Stimulated activated CD8-positive, alpha-beta memory T cell treated with anti-CD3 and anti-CD28 coated beads, Interleukin-15, amount 100 ng/mL, for 4 hours (primary cell): ENCODE measurements around the gene RBM28.

Experiments
- DNase-seq, 2 donors: peaks; one replicate each; pipeline ENCODE4 v3.0.0-alpha.2; 2020; ENCODE audit warnings: low read depth in 2 of 2

The RBM28 gene

DNA sequence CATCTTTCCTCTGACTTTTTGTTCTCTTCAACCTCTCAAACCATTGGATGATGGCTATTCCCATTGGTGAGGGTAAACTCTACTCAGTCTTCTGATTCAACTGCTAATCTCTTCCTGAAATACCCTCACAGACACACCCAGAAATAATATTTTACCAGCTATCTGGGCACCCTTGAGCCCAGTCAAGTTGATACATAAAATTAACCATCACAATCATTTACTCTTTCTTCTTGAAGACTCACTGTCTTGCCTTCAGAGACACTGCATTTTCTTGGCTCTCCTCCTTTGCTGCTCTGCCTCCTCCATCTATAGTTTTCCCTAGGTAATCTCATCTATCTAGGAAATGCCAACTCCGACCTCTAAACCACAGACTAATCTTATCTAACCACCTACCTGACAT is 30.3 kb upstream of the RBM28 start:
- DNase-seq, result no peak

GRCh38 chr7:128373606-128374005 is 29.9 kb upstream of the RBM28 start:
- no peak for DNase-seq

DNA sequence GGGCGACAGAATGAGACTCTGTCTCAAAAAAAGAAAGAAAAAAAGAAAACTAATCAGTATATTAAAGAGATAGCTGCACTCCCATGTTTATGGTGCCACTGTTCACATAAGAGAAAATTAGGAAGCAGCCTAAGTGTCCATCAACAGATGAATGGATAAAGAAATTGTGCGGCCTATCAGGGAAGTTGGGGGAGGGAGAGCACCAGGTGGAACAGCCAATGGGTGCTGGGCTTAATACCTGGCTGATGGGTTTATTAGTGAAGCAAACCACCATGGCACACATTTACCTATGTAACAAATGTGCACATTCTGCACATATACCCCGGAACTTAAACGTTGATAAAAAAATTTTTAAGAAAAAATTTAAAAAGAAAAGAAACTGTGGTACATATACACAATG is 26.8 kb upstream of the RBM28 start:
- DNase-seq, result no peak

DNA sequence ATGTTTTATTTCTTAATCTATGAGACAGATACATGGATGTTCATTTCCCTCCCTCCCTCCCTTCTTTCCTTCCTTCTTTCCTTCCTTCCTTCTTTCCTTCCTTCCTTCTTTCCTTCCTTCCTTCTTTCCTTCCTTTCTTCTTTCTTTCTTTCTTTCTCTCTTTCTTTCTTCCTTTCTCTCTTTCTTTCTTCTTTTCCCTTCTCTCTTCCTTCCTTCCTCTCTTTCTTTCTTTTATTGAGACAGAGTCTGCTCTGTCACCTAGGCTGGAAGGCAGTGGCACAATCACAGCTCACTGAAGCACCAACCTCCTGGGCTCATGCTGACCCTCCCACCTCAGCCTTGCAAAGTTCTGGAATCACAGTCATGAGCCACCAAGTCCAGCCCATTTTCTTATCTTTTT is 23.3 kb upstream of the RBM28 start:
- no peak for DNase-seq

- no peak for DNase-seq
Measured at GRCh38 chr7:128366300-128366699, 22.6 kb upstream of the RBM28 start.

GRCh38 chr7:128365432-128365831 is 21.7 kb upstream of the RBM28 start:
- DNase-seq, result no peak

DNA sequence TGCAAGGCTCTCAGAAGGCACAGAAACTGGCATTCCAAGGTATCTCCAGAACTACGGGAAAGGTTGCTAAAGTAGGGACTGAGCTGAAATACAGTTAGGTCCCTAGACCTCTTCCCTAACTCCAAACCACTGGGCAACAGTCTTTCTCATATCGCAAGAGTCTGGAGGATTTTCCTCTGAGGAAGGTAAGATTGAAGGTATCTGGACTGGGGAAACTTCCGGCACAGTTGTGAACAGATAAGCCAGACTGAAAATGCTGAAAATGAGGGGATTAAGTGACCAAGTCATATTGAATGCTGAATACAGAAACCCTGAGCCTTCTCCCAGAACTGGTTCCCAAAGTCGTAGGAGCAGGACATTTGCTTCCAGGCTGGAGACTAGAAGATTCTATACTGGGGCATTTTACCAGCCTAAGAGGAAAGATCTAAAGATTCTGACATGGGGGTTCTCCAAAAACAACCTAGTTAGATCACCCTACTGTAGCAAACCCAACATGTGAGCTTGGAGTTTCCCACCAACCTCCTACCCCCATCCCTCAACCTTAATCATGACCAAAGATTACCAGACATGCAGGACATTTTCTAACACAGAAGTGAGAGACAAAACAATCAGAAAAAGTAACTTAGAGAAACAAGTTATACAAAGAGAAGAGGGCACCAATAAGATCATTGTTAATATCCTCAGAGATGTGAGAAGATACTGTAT is 20.6 kb upstream of the RBM28 start:
- no peak for DNase-seq

DNA sequence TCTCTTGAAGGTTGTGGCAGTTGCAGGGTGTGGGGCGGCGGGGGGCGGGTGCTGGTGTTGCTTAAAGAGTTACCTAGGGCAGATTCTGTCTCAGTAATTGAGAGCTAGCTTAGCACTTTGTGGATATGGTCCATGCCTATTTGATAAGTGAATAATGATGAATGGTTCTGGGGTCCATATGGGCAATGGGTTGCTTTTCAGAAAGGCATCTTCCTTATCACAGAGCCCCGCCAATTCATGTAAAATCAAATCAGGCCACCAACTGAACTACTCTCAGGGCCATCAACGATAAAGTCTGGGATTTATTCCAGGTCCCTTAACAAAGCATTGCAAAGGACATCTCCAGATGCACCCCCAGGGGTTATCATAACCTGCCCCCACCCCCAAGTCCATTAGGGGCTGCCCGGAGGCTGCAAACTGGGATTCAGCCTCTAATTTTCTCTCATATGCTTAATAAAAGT is 19.6 kb upstream of the RBM28 start:
- DNase-seq, result no peak

DNA sequence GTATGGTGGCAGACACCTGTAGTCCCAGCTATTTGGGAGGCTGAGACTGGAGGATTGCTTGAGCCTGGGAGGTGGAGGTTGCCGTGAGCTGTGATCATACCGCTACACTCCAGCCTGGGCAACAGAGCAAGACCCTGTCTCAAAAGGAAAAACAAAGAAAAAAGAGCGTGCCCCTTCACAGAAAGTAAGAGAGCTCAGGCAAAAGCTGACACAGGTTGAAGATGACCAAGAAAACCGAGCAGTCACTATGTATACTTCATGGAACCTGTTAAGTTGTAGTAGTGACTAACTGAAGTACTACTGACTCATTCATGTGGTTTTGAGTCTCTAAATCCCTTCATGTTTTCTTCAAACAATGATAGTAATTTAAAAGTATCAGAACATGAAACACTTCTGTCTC is 19.0 kb upstream of the RBM28 start:
- no peak for DNase-seq

DNA sequence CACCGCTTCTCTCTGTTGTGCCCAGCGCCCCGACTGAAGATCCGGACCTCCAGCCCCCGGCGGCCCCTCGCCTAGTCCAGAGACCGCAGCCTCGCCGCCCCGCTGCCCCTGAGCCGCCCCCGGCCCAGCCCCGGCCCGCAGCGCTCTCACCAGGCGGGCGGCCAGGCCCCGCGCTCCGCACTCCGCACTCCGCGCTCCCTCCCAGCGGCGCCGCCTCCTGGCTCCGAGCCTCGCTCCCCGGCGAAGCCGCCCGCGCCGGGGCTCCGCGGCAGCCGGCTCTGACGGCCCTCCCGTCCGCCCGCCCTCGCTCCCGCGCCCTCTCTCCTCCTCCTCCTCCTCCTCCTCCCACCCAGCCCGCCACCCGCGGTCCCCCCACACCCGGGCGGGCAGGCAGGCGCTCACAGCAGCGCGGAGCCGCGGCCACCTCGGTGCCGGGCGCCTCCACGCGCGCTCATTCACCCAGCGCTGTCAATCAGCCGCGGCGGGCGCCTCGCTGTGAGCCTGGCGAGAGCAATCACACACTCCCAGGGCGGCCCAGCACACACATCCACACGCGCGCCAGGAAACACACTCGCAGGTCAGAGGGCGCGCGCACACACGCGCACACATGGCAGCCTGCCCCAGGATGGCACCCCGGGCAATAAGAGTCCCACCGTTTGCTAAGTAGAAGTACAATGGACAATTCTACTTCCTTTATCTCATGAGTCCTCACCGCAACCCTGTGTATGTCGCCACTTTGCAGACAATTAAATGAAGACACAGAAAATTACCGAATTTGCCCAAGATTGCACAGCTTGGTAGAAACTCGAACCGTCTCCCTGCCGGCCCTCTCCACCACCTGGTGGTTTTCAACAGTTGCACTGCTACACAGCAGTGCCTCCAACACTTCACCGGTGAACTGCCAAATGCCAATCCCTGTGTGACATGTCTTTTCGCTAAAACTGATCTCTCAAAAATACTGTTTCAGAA is 18.0 kb upstream of the RBM28 start, which contains the start of gene PRRT4:
Gene PRRT4 (minus strand): TSS at position 280 of the 969 bp plus-strand sequence.
- no peak for DNase-seq

- no peak for DNase-seq
Measured at GRCh38 chr7:128360359-128360678, 16.6 kb upstream of the RBM28 start.

GRCh38 chr7:128359939-128360338 is 16.2 kb upstream of the RBM28 start:
- no peak for DNase-seq

DNA sequence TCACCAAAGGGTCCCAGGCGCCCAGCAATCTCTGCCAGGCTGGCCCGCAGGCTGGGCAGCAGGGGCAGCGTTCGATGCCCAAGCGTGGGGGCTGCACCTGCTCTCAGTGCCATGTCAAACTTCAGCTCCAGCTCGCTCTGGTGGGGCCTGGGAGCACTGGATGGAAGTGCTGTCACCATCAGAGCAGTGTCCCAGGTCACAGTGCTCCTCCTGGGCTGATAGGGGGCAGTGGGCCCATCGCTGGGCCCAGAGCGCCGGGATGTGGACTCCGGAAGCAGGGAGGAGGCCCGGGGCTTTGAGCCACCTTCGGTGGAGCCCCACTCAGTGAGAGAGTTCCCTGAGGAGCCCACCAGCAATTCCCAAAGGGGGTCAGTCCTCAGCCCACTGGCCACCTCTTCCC is 15.6 kb upstream of the RBM28 start:
- DNase-seq, result no peak

DNA sequence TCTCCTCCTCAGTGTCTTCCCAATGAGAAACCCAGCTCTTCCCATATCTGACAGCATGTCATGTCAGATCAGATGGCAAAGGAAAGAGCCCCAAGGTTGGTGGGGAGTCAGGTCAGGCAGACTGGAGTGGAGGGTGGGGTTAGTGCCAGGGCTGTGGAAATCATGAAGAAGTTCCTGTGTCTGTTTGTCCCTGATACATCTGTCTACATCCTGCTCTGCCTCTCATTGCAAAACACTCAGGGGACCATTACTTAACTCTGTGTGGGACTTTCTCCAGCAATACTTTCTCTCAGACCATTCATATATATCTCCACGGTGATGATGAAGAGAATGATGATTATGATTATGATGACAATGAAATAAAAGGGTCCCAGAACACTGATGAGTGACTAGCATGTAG is 14.5 kb upstream of the RBM28 start:
- DNase-seq, result no peak

- no peak for DNase-seq
Measured at GRCh38 chr7:128357217-128357613, 13.5 kb upstream of the RBM28 start.

- no peak for DNase-seq
Measured at GRCh38 chr7:128356546-128357216, 13.0 kb upstream of the RBM28 start.

- DNase-seq, result no peak
Measured at GRCh38 chr7:128353610-128354009, 9.9 kb upstream of the RBM28 start.

- DNase-seq, result no peak
Measured at GRCh38 chr7:128353189-128353588, 9.5 kb upstream of the RBM28 start.

DNA sequence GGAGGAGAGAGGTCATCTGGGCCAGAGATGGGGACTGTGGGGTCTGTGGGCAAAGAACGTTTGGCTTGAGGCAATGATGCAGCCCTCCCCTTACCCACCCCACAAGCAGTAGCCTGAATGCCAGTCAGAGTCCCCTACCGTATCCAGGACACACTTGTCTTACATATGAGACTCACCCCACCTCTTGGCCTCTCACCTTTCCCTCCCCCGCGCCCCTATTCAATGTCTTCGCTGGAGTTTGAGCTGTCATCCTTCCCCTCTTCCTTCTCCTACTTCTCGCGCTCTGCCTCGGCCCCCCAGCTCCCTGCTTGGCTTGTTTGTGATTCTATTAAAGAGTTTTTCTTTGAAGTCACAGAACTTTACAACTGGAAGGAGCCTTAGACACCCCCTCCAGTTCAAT is 8.9 kb upstream of the RBM28 start:
- DNase-seq, result no peak

GRCh38 chr7:128352153-128352537 is 8.4 kb upstream of the RBM28 start:
- DNase-seq, result no peak

- DNase-seq, result no peak
Measured at GRCh38 chr7:128351296-128352152, 7.8 kb upstream of the RBM28 start.
